Neuronal stem cell (in vitro differentiated cells): ENCODE data around the gene AMIGO3.

ENCODE experiments used
- DNase-seq: peaks from one replicate; pipeline ENCODE4 v3.0.0-alpha.2; 2013; ENCODE audit warnings: low spot score
- H2AFZ ChIP-seq: one replicate; pipeline ENCODE4 v1.6.1; 2013; ENCODE audit warnings: mild to moderate bottlenecking, low read length, inconsistent platforms
- H2AK5ac ChIP-seq: 2 replicates; pipeline ENCODE4 v1.6.1; 2013; ENCODE audit warnings: low read depth, mild to moderate bottlenecking, inconsistent platforms, low read length, moderate library complexity, mixed read lengths
- H2BK120ac ChIP-seq: 2 replicates; pipeline ENCODE4 v1.6.1; 2013; ENCODE audit warnings: low read depth, mild to moderate bottlenecking, inconsistent platforms, low read length, moderate library complexity, mixed read lengths
- H2BK12ac ChIP-seq: one replicate; pipeline ENCODE4 v1.6.1; 2013; ENCODE audit warnings: low read length, inconsistent platforms
- H2BK15ac ChIP-seq: 2 replicates; pipeline ENCODE4 v1.6.1; 2013; ENCODE audit warnings: mild to moderate bottlenecking, low read length, inconsistent platforms, mixed read lengths
- H2BK5ac ChIP-seq: one replicate; pipeline ENCODE4 v1.6.1; 2013; ENCODE audit warnings: inconsistent platforms, mild to moderate bottlenecking, low read length, moderate library complexity
- H3K14ac ChIP-seq: one replicate; pipeline ENCODE4 v1.6.1; 2013; ENCODE audit warnings: low read length, inconsistent platforms
- H3K18ac ChIP-seq: 2 replicates; pipeline ENCODE4 v1.6.1; 2013; ENCODE audit warnings: low read length, inconsistent platforms
- H3K23ac ChIP-seq: 2 replicates; pipeline ENCODE4 v1.6.1; 2013; ENCODE audit warnings: low read depth, mild to moderate bottlenecking, mixed read lengths, low read length, inconsistent platforms; ENCODE audit not compliant: poor library complexity
- H3K27ac ChIP-seq: replicated peaks from 3 replicates; pipeline ENCODE4 v1.5.1; 2013; ENCODE audit warnings: low read length, inconsistent platforms
- H3K27me3 ChIP-seq, 3 experiments: 2 replicates each; pipeline ENCODE4 v1.6.1; 2013; ENCODE audit warnings: low read length in 3 of 3, mild to moderate bottlenecking in 2 of 3, inconsistent platforms in 1 of 3, low read depth in 1 of 3, mixed read lengths in 1 of 3, moderate library complexity in 1 of 3; ENCODE audit not compliant: control insufficient read depth in 3 of 3, insufficient read depth in 3 of 3
- H3K36me3 ChIP-seq, 2 donors: replicated peaks in 1 of 2; 2 replicates each; pipeline ENCODE4 v1.6.1; 2013; ENCODE audit warnings: low read length in 2 of 2; ENCODE audit not compliant: control insufficient read depth in 2 of 2, insufficient read depth in 2 of 2
- H3K4ac ChIP-seq: 2 replicates; pipeline ENCODE4 v1.6.1; 2013; ENCODE audit warnings: inconsistent platforms, mild to moderate bottlenecking, low read length, moderate library complexity
- H3K4me1 ChIP-seq, 2 donors: 1 replicate in 1 of 2; 2 replicates in 1 of 2; pipeline ENCODE4 v1.6.1; 2013; ENCODE audit warnings: low read length in 2 of 2, low read depth in 1 of 2; ENCODE audit not compliant: control insufficient read depth in 2 of 2, insufficient read depth in 1 of 2
- H3K4me2 ChIP-seq: one replicate; pipeline ENCODE4 v1.6.1; 2013; ENCODE audit warnings: mild to moderate bottlenecking, low read length, inconsistent platforms; ENCODE audit not compliant: insufficient read depth, poor library complexity, severe bottlenecking
- H3K4me3 ChIP-seq, 2 donors: 2 replicates each; pipeline ENCODE4 v1.5.1; 2013; ENCODE audit warnings: low read length in 2 of 2, mild to moderate bottlenecking in 2 of 2, inconsistent platforms in 1 of 2, moderate library complexity in 1 of 2
- H3K79me1 ChIP-seq: one replicate; pipeline ENCODE4 v1.6.1; 2013; ENCODE audit warnings: low read depth, mild to moderate bottlenecking, inconsistent platforms, low read length, moderate library complexity
- H3K9ac ChIP-seq: one replicate; pipeline ENCODE4 v1.6.1; 2013; ENCODE audit warnings: mild to moderate bottlenecking, low read depth, low read length, inconsistent platforms; ENCODE audit not compliant: poor library complexity
- H3K9me3 ChIP-seq, 2 donors: replicated peaks in 1 of 2; 2 replicates each; pipeline versions ENCODE3 to v1.6.1; 2013; ENCODE audit warnings: low read length in 2 of 2, mild to moderate bottlenecking in 2 of 2, inconsistent platforms in 1 of 2, low read depth in 1 of 2, mixed read lengths in 1 of 2, moderate library complexity in 1 of 2; ENCODE audit not compliant: control insufficient read depth in 2 of 2, insufficient read depth in 1 of 2
- H4K8ac ChIP-seq: one replicate; pipeline ENCODE4 v1.6.1; 2013; ENCODE audit warnings: low read depth, mild to moderate bottlenecking, inconsistent platforms, low read length, moderate library complexity
- H4K91ac ChIP-seq: one replicate; pipeline ENCODE4 v1.6.1; 2013; ENCODE audit warnings: low read length, low read depth, mild to moderate bottlenecking, inconsistent platforms; ENCODE audit not compliant: poor library complexity
- whole genome bisulfite sequencing, 2 donors: extraction: QIAGEN DNeasy Blood & Tissue Kit; methylation state at CpG; one replicate each; pipeline ENCODE4 v1.1.7; 2013; ENCODE audit warnings: missing lambda C conversion rate in 2 of 2, mixed read lengths in 1 of 2; ENCODE audit not compliant: insufficient read length in 2 of 2, insufficient replicate concordance in 1 of 2; ENCODE audit errors: extremely low coverage in 2 of 2; 5-methylcytosine and 5-hydroxymethylcytosine counted together

AMIGO3 gene

GRCh38 chr3:49740427-49740826, 20.9 kb upstream of the AMIGO3 start:
- H4K8ac ChIP-seq: no peak overlapping the region
- H3K23ac ChIP-seq: no peak overlapping the region
- H3K9ac ChIP-seq: no peak overlapping the region
- H2AFZ ChIP-seq: no peak overlapping the region
- H2BK15ac ChIP-seq: no peak overlapping the region
- no peaks in the 10 kb centered on the region for H3K27me3 ChIP-seq
- no peak overlapping the region for H3K4me3 ChIP-seq
- no peak overlapping the region for H3K4me2 ChIP-seq
- H2BK12ac ChIP-seq: no peak overlapping the region
- H3K36me3 ChIP-seq: peaks cover 23 to 69% of the 10 kb centered on the region in 2 donors
- peaks cover 2% of the 10 kb centered on the region for H3K79me1 ChIP-seq
- no peak overlapping the region for H2BK120ac ChIP-seq
- H2AK5ac ChIP-seq: no peak overlapping the region
- no peaks in the 10 kb centered on the region for H3K4me1 ChIP-seq
- H3K4ac ChIP-seq: no peak overlapping the region
- H3K18ac ChIP-seq: no peak overlapping the region
- no peak overlapping the region for H3K14ac ChIP-seq
- no peak overlapping the region for H4K91ac ChIP-seq
- no peak for DNase-seq
- no peak overlapping the region for H2BK5ac ChIP-seq
- no peak overlapping the region for H3K27ac ChIP-seq
- H3K9me3 ChIP-seq: peaks cover 0 to 4% of the 10 kb centered on the region in 2 donors

GRCh38 chr3:49738067-49738713, 18.7 kb upstream of the AMIGO3 start:
- no CpG with 5 or more reads among the region's 11 CpGs for WGBS, 2 donors
- Histone ChIP-seq H2AK5ac (no peak overlapping the region), H2AFZ (no peak overlapping the region), H2BK12ac (no peak overlapping the region), H3K23ac (no peak overlapping the region), H3K14ac (no peak overlapping the region), H3K79me1 (peaks cover 2% of the 10 kb centered on the region), H3K27ac (no peak overlapping the region), H3K9ac (no peak overlapping the region), H2BK5ac (no peak overlapping the region), H2BK120ac (no peak overlapping the region), H3K18ac (no peak overlapping the region), H3K4me3 (no peak overlapping the region), H2BK15ac (no peak overlapping the region), H4K91ac (no peak overlapping the region), H3K4me2 (no peak overlapping the region), H3K9me3 (peaks cover 0 to 4% of the 10 kb centered on the region in 2 donors), H3K27me3 (no peaks in the 10 kb centered on the region), H4K8ac (no peak overlapping the region), H3K36me3 (peaks cover 29 to 74% of the 10 kb centered on the region in 2 donors), H3K4me1 (no peaks in the 10 kb centered on the region), H3K4ac (no peak overlapping the region)
- no peak for DNase-seq

- H2BK15ac ChIP-seq: no peak overlapping the region
These were observed 15.3 kb upstream of the AMIGO3 start for GRCh38 chr3:49734752-49735151.

GRCh38 chr3:49733551-49733950, 14.1 kb upstream of the AMIGO3 start:
- Histone ChIP-seq H2BK120ac (no peak overlapping the region), H3K4me2 (no peak overlapping the region), H3K4ac (no peak overlapping the region), H3K4me3 (no peak overlapping the region), H2BK5ac (no peak overlapping the region), H2AK5ac (no peak overlapping the region), H3K14ac (no peak overlapping the region), H2BK15ac (no peak overlapping the region), H4K8ac (no peak overlapping the region), H3K9ac (no peak overlapping the region), H3K27ac (no peak overlapping the region), H3K18ac (no peak overlapping the region), H3K27me3 (no peaks in the 10 kb centered on the region), H3K23ac (no peak overlapping the region), H2AFZ (no peak overlapping the region), H3K79me1 (no peaks in the 10 kb centered on the region), H3K4me1 (no peaks in the 10 kb centered on the region), H3K9me3 (peaks cover 0 to 4% of the 10 kb centered on the region in 2 donors), H2BK12ac (no peak overlapping the region), H3K36me3 (peaks cover 40 to 90% of the 10 kb centered on the region in 2 donors), H4K91ac (no peak overlapping the region)
- no peak for DNase-seq
- no CpG with 5 or more reads among the region's 1 CpG for WGBS, 2 donors

More at GRCh38 chr3:49734752-49735151, 15.3 kb upstream of the AMIGO3 start:
- Histone ChIP-seq H3K36me3 (peaks cover 42 to 87% of the 10 kb centered on the region in 2 donors), H3K18ac (no peak overlapping the region), H2BK12ac (no peak overlapping the region), H4K8ac (no peak overlapping the region), H3K14ac (no peak overlapping the region), H3K79me1 (no peaks in the 10 kb centered on the region), H2AFZ (no peak overlapping the region), H3K4me2 (no peak overlapping the region), H3K27ac (no peak overlapping the region), H3K4ac (no peak overlapping the region), H2BK5ac (no peak overlapping the region), H3K9me3 (peaks cover 0 to 4% of the 10 kb centered on the region in 2 donors), H3K23ac (no peak overlapping the region), H3K27me3 (no peaks in the 10 kb centered on the region), H3K4me1 (no peaks in the 10 kb centered on the region), H2AK5ac (no peak overlapping the region), H4K91ac (no peak overlapping the region), H2BK120ac (no peak overlapping the region), H3K4me3 (no peak overlapping the region), H3K9ac (no peak overlapping the region)
- no CpG with 5 or more reads among the region's 6 CpGs for WGBS, 2 donors
- no peak for DNase-seq
